Pulmonary artery endothelial cell (primary cell): ENCODE results near the gene TCHP. TPM values are rescaled to one million over a fixed set of nuclear protein-coding genes. Genes with fewer than 3 reads are reported as not detected.
A peak's percentile ranks its signal among the peaks of the same experiment; 100 is the strongest.
"Not testable (repeated sequence)": the region's sequence is repeated elsewhere in the genome, so short reads cannot be mapped to it uniquely, and the experiment has no call there.

ENCODE experiments used
- DNase-seq: peaks from one replicate; pipeline ENCODE4 v3.0.0-alpha.2; 2011; ENCODE audit warnings: low read depth, low spot score
- total RNA-seq: library from RNA; depleted of rRNA; stranded (reverse); fragments of >200 nt; gene quantifications from 2 replicates; pipeline ENCODE4 v1.2.3, GENCODE V29; 2014

The TCHP gene, protein sequence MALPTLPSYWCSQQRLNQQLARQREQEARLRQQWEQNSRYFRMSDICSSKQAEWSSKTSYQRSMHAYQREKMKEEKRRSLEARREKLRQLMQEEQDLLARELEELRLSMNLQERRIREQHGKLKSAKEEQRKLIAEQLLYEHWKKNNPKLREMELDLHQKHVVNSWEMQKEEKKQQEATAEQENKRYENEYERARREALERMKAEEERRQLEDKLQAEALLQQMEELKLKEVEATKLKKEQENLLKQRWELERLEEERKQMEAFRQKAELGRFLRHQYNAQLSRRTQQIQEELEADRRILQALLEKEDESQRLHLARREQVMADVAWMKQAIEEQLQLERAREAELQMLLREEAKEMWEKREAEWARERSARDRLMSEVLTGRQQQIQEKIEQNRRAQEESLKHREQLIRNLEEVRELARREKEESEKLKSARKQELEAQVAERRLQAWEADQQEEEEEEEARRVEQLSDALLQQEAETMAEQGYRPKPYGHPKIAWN
- total RNA-seq, result 11.6 and 15.1 TPM in 2 replicates

DNA sequence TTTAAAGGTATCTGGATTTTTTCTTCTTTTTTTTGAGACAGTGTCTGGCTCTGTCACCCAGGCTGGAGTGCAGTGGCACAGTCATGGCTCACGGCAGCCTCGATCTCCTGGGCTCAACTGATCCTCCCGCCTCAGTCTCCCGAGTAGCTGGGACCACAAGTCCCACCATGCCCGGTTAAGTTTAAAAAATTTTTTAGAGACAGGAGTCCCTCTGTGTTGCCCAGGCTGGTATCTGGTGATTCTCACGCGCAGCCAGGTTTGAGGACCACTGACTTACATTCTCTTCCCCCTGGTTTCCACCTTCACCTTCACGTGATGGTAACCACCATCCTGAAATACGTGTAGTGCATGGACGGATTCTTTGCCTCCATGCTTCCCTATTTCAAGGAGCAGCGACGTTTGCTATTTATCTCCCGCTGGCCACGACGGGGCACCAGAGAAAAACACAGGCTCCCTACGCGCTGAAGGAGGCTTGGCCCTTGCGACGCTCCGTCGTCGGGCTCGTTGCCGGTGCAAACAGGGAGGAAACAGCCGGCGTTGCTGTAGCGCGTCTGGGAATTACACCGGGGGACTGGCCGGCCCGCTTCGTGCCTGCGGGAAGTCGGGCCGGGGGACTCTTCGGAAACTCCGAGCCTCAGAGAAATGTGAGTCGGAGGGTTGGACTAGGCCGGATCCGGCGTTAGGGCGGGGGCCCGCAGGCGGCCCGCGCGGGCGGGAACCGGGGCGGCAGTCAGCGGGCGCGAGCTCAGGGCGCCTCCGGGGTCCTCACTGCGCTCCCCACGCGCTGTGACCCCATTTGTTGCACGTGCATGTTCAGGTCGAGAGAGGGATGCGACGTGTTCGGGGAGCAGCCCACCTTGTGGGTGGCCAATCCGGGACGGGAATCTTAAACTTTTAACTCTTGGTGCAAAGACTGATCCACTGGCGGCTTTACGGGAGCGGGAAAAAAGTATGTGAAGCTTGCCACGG, at the start of gene TCHP:
Gene TCHP (plus strand): TSS at position 492 of the 969 bp plus-strand sequence. CDS start 2,753 bp downstream, outside the sequence.
- peak; percentile 68 for DNase-seq

DNA sequence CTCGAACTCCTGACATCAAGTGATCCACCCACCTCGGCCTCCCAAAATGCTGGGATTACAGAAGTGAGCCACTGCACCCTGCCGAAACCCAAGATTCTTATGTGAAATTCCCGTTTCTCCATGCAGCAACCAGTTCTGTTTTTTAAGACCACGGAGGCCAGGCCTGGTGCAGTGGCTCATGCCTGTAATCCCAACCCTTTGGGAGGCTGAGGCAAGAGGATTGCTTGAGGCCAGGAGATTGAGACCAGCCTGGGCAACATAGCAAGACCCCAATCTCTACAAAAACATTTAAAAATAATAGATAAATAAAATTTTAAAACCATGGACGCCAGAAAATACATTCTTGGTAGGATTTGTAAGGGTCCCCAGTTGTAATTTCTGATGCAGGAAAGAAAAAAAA, 49.6 kb upstream of the TCHP start:
- DNase-seq, result not testable (repeated sequence)

DNA sequence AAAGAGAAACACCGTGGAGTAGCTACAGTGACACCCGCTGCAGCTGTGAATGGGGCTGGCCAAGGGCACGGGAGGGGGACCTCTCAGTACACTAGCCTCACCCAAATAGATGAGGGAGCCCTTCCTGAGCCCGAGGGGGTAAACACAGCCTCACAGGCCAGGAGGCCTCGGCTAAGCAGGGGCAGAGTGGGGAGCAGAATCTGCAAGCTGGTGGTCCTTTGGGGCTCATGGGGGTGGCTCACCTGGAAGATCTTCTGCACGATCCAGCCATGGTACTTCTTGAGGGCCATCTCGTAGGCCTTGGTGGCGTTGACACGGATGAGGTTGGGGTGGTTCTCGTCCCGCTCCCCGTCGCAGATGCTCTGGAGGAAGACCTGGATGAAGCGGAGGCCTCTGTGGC, 44.7 kb upstream of the TCHP start:
- no peak for DNase-seq

DNA sequence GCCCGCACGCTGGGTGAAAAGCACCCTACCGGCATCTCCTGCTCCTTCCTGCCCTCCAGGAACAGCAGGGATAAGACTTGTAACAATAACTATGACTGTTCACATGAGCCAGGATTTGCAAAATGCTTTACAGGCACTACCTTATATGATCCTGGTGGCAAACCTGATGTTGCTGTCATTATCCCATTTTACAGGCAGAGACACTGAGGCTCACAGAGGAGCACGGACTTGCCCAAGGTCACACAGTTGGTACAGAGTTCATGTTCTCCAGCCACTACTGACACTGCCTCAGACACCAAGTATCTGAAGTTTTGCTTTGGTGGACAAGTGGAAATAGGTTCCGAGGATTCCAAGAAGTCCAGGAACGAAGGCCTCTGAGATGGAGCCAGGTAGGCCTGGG, 42.4 kb upstream of the TCHP start:
- DNase-seq, result no peak

DNA sequence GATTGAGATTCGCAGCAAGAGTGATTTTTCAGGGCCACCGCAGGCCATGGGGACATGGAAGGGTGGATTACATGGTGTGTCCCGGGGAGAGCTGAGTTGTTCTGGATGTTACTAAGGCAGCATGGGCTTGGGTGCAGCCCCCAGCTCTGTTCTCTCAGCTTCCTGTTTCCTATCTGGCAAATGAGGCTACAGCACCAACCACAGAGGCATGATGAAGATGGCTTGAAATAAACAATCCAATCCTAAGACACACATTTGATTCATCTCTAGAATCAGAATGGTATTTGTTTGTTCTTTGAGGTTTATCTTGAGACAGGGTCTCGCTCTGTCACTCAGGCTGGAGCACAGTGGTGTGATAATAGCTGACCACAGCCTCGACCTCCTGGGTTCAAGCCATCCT, 41.3 kb upstream of the TCHP start:
- DNase-seq, result no peak

DNA sequence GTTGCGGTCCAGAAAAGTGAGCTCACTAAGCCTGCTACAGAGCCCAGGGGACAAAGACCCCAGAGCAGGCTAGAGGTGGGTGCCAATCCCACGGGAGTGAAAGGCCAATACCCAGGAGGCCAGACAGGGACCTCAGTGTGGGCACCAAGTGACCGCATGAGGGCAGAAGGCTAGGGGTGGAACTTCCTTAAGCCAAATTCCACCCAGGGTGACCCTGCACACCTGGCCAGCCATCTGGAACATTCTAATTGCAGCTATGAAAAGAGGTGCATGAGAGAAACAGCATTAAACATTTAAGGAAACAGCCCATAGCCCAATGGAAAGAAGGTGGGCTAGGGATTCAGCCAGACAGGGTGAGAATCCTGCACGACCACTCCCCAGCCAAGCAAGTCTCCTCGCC, 39.1 kb upstream of the TCHP start:
- DNase-seq, result no peak

DNA sequence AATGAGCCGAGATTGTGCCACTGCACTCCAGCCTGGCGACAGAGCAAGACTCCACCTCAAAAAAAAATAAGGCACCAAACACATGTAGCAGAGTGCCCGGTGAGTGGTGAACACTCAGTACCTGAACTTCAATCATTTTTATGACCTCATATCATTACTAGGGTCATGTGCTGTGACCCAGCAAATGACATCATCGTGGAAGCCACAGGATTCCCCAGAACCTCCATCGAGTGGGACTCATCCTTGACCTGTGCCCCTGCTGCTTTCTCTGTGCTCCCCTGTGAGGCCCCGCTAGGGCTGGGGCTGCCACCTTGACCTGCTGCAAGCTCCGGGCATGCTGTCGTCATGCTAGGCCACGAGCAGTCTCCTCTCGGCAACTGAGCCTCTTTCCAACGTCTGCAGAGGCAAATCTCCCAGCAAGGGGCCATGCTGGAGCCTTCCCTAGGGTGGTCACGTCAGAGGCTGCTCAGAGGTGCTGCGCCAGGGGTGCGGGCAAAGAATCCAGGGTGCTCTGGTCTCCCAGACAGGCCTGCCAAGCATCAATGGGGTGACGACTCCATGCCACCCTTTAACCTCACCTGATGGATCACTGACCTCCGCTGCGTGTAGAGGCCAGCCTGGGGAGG, 38.3 kb upstream of the TCHP start:
- DNase-seq, result no peak

DNA sequence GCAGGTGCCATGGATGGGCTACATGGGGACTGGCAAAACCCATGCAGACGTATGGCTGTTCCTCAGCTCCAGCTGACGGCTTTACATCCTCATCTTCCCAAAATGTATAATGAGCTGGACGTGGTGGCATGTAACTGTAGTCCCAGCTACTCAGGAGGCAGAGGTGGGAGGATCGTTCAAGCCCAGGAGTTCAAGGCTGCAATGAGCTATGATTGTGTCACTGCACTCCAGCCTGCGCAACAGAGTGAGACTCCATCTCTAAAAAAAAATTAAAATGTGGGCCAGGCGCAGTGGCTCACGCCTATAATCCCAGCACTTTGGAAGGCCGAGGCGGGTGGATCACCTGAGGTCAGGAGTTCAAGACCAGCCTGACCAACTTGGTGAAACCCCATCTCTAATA, 37.6 kb upstream of the TCHP start:
- DNase-seq, result not testable (repeated sequence)

DNA sequence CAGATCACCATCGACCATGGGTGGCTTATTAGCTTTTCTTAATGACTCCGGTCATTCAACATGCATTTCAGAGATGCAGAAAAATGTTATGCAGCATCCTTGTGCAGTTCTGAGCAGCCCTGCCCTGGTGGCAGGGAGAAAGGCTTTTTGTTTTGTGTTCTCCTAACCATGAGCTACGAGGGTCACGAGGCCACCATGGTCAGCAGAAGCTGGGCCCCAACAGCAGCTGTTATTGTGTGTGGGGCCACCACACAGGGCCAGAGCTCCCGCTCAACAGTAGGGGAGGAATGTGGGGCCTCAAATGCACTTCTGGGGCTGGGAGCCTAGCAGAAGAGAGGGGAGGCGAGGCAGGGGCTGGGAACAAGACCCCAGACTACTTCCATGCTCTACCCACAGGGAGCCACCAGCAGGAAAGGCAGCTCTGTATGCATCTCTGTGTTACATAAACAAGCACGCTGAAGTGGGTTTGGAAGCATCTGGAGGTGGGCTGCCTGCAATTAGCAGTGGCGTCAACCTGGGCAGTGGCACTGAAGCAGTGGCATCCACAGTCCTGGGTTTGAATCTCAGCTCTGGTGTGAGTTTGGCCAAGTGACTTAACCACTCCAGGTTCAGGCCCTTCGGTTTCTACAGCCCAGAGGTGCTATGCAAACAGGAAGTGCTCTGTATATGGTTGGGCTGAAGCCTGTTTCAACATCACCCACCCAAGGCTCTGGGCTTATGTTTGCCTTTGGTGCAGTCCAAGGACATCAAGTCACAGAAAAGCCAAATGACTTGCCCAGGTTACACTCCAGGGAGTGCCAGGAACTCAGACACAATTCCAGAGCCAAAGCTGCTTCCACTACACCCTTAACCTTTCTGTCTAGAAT, 36.0 kb upstream of the TCHP start:
- no peak for DNase-seq

DNA sequence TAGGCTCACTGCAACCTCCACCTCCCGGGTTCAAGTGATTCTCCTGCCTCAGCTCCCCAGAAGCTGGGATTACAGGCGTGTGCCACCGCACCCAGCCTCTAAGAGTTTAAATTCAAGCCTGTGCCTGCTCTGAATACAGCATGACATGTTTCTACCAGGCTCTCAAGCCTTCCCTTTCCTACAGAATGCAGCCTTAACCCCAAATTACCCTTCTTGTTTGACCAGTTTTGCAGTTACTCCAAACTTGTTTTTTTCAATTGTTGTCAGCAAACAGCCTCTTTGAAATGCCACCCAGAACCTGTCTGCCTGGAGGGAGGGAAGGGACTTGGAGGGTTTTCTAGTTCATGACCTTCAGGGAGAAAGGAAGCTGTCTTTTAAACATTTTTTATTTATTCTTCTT, 35.2 kb upstream of the TCHP start:
- DNase-seq, result no peak

DNA sequence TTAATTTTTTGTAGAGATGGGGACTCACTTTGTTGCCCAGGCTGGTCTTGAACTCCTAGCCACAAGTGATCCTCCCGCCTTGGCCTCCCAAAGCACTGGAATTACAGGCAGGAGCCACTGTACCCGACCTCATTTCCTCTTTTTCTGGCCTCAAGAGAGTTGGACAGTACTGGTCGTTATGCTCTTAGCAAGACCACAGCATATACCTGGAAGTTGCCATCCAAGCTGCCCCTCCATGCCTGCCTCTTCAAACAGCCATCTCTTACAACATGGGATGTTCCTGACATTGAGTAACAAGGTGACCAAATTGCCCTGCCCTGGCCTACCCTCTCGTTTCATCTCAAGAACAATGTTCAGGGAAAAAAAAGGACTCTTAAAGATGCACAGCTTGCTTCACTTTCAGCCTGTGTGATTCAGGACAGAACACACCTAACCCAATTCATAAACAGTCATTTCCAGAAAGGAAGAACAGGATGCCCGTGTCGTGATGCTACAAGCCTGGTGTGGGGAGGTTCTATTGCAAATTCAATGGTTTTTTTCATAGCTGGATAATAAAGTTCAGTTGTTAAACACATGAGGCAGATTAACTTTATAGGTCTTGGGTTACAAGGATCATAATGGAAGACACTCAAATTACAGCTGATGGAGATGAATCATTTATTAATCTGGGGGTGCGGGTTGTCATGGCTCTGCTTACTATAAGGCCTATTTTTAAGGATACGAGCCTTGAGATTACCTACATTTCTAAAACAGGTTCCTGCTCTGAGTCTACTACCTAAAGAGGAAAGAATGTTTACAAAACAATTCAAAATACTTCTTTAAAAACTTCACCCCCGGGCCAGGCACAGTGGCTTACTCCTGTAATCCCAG, 31.7 kb upstream of the TCHP start:
- no peak for DNase-seq

DNA sequence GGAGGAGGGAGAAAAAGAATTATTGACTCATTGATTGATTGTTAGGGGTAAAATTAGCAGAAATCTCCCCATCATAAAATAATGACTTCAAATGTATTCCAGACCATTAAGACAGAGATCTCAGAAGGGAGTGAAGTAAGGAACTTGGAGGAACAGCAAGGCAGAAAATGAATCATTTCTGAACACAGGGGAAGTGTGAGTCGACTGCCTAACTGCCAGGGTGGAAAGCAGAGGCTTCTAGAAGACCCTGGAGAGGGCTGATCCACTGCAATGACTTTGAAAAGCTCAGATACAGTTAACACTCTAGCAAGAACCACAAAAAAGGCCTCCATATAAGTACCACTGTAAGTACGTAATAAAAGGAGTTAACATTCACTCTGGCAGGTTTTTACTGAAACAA, 29.4 kb upstream of the TCHP start:
- DNase-seq, result no peak

DNA sequence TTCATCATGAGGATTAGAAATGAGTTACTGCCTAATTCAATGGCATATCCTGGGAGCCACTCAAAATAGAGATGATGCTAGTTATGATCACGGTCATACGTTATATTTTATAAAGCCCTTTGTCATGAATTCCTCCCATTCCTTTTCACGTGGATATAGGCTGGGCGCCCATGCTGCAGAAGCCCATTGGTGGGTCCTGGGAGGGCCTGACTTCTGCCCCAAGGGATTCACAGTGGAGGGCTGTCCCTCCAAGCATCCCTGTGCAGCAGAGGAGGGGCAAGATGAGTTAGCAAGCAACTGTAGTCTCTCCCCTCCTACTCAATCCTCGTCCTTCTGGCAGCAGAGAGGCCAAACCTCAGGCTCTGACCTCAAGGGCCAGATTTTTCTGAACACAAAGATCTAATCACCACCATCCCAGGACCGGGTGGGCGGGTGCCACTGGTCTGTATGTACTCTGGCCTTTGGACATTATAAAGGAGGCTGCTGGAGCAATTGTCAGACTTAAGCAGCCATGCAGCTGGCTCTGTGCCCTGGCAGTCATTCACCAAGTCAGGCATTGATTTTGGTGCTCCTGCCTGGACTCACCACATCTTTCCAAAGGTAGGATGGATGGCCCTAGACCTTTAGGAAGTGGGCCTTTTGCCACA, 28.3 kb upstream of the TCHP start:
- DNase-seq, result no peak

DNA sequence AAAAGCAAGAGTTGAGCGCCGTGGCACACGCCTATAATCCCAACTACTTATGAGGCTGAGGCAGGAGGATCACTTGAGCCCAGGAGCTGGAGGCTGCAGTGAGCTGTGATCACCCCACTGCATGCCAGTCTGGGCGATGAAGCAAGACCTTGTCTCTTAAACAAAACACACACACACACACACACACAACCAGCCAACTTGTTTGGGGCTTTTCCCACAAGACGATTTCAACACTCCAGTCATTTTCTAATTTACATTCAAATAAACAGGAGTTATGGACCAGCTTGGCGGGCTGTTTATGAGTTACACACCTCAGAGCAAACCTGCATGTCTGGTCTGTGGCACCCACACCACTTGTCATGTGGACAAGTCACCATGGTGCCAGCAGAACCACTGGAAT, 26.4 kb upstream of the TCHP start:
- DNase-seq, result no peak

DNA sequence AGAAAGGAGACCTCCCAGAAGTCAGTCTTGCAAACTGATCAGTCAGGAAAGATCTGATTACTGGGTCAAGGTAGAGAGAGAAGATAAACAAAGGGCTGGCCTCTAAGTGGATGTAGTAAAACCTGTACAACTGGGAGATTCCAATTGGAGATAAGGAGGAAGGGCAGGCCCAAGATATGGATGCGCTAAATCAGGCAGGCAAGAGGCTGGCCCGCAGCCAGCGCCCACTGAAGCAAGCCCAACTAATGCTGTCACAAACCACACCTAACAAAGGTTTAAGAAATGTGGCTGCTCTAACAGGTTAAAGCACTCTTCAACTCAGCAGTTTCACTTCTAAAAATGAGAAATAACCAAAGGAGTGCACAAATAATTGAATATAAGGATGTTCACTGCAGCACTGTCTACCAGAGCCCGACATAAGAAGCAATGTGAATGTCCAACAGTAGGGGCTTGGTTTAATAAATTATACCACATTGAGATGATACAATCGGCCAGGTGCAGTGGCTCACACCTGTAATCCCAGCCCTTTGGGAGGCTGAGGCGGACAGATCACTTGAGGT, 24.4 kb upstream of the TCHP start:
- no peak for DNase-seq

DNA sequence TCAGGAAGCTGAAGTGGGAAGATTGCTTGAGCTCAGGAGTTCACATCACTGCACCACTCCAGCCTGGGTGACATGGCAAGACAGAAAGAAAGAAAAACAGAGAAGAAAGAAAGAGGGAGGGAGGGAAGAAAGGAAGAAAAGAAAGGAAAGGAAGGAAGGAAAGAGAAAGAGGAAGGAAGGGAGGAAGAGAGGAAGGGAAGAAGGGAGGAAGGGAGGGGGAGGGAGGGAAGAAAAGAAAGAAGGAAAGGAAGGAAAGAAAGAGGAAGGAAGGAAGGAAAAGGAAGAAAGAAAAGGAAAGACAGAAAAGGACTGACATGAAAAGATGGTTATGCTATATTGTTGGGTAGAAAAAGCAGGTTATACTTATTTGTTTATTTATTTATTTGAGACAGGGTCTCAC, 23.7 kb upstream of the TCHP start:
- DNase-seq, result no peak

DNA sequence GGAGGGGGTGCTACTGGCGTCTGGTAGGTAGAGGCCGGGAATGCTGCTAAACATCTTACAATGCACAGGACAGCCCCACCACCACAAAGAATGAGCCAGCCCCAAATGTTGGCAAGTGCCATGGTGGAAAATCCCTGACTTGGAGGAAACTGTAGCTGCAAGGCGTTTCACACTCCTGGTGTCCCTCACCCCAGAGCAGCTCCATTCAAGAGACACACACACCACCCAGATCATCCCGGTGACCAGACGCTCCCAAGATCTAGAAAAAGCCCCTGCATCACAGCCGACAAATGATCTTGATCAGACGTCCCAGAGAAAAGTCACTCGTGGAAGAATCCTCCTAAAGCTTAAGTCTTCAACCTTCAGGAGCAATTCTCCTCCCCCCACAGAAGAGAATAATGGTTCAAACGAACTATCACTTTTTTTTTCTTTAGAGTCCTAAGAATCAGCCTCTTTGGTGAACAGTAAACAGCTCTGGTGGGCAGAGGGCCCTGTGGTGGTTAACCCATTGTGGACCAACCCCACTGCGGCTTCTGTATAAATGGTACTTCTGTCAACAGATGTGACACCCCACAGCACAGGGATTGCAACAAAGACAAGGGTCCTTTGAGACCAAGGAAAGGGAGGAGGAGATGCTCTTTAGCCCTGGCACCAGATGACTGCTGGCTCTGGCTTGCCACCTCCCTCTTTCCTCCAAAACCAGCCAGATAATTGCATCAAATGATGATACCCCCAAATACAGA, 22.4 kb upstream of the TCHP start:
- no peak for DNase-seq

DNA sequence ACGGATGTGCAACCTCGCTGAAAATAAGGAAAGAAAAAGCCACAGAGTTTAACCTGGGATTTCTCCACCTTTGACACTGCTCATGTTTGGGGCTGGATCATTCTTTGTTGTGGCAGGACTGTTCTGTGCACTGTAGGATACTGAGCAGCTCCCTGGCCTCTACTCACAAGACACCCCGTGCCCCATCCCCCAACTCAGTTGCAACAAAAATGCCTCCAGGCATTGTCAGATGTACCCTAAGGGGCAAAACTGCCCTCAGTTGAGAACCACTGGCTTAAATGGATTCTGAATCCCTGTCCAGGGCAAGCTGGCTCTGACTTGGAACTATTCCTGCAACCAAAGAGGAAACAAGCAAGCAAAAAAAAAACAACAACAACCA, 21.8 kb upstream of the TCHP start:
- DNase-seq, result no peak
